ENCODE data around the gene WDR90.
"Not testable (repeated sequence)": the region's sequence is repeated elsewhere in the genome, so short reads cannot be mapped to it uniquely, and the experiment has no call there.

The WDR90 gene

GRCh38 chr16:704552-705380 is 55.6 kb downstream of the WDR90 start:
- no peak for DNase-seq (ENCODE audit: extremely low read depth in 1 of 2, low read depth in 1 of 2)

DNA sequence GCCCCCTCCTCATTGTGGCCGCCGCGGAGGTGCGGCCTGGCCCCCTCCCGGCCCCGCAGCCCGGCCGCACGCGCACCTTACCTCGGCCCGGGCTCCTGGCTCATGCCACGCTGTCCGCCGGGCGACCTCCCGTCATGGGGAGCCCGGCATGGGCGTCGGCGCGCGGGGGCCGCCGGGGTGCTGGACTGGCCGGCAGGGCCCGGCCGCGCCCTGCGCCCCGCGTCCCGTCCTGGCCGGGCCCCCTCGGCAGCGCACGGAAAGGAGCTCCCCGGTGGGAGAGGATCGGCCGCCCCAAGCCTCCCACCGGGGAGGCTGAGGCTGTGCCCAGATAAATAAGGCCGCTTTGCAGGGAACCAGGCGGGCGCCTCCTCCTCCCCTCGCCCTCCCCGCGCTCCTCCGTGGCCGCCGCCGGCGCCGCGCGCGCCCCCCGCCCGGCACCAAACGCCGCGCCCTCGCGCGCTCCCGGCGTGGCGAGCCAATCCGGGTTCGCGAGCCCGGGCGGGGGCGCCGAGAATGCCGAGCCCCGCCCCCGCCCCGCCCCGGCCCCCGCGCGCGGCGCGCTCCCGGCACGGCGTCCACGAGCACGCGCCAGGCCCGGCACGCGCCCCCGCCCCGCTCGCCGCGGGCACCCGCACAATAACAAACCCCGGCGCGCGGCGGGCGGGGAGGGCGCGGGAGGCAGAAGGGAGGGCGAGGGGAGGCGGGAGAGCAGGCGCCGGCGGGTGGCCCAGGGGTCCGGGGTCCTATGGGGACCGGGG is 56.4 kb downstream of the WDR90 start, which contains the start of gene FBXL16:
Gene FBXL16, minus strand, starts transcription at position 371 of the 758 bp plus-strand sequence. CDS start 8,396 bp downstream, outside the sequence.
- no peak for DNase-seq (ENCODE audit: extremely low read depth in 1 of 2, low read depth in 1 of 2)

GRCh38 chr16:706189-707061 is 57.3 kb downstream of the WDR90 start:
- no peak for DNase-seq (ENCODE audit: extremely low read depth in 1 of 2, low read depth in 1 of 2)

DNA sequence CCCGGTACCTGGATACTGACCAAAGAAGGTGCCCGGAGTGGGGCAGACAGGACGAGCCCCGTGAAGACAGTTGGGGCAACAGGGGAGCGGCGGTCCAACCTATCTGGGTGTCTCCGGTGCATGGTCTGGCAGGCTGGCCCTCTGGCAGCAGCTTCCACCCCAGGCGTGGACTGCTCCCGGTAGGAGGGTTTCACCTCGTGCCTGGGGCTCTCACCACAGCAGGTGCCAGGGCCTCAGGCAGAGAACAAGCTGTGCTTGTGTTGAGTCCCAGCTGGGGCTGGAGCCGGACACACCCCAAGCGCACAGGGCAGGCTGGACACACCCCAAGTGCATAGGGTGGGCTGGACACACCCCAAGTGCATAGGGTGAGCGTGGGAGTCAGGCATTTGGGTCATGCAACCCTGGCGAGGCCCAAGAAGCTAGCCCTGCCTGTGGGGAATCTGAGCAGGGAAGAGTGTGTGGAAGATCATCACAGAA is 57.9 kb downstream of the WDR90 start:
- no peak for DNase-seq (ENCODE audit: extremely low read depth in 1 of 2, low read depth in 1 of 2)

DNA sequence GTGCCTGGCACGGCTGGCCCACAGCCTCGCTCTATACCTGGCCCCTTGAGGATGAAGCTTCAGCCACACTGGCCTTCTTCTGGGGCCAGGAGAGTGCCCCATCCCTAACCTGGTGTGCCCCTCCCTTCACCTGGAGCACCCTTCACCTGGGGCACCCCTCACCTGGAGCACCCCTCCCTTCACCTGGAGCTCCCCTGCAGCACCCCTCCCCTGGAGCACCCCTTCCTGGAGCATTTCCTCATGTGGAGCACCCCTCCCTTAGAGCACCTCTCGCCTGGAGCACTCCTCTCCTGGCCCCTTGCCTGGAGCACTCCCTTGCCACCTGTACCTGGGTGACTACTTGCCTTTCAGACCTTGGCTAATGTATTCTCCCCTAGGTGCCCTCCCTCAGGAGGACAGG is 58.9 kb downstream of the WDR90 start:
- no peak for DNase-seq (ENCODE audit: extremely low read depth in 1 of 2, low read depth in 1 of 2)

- no peak for DNase-seq (ENCODE audit: extremely low read depth in 1 of 2, low read depth in 1 of 2)
Measured at GRCh38 chr16:708959-709358, 59.8 kb downstream of the WDR90 start.

DNA sequence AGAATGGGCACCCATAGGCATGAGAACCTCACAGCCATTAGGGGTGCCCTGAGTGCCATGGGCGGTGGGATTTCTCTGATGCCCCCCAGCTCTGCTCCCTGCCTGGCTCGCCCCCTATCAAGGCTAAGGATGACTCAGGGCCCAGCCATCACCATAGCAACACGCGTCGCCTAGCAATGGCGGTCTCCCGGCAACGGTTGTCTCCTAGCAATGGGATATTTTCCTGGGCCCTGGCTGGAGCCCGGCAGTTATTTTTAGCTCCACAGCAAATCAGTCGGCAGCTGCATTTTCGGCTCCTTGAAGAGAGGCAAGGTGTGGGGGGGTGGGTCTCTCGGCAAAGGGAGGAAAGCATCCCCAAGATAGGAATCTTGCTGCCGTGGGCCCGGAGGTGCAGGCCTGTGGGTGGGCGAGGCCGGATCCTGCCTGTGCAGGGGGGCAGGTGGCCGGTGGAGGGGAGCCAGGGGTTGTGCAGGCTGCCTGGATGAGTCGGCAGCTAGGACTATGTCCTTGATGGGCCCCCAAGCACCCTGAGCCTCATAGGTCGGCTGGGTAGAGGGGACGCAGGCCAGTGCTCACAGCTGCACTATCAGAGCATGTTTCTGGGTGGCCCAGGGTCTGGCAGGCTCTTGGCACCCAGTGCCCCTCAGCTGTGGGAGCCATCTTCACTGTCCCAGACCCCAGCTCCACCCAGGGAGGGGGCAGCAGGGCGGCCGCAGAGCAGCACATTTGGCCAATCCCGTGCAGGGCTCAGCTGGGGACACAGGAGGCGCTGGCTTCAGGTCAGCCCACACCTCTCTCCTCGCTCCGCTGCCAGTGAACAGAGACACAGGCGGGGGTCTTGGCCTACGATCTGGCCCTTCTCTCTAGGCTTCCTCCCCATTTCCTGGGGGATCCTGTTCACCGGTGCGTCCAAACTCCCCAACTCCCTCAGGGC is 60.7 kb downstream of the WDR90 start:
- DNase-seq (ENCODE audit: extremely low read depth in 1 of 2, low read depth in 1 of 2) = no peak

DNA sequence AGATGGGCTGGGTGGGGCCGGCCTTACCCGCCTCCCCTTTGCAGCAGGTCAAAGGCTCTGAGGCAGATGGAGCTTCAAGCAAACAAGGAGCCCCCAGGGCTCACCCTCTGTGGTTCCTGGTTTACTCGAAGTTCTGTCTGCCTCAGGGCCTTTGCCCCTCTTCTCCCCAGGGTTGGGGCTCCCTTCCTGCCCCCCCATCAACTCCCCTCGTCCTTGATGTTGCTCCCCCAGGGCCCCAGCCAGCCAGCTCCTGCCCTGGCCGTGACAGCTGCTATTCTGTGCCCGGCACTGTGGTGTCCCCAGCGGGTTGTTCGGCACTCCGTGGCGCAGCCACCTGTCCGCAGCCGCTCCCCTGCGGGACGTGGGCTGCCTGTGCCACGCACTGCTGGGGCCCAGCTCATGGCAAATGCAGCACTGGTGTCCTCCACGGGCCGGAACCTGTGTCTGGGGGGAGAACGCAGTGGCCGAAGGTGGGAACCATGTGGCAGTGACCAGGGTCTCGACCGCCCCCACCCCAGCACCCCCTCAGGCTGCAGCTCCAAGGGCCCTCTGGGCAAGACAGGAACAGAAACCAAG is 61.4 kb downstream of the WDR90 start:
- DNase-seq (ENCODE audit: extremely low read depth in 1 of 2, low read depth in 1 of 2) = no peak

DNA sequence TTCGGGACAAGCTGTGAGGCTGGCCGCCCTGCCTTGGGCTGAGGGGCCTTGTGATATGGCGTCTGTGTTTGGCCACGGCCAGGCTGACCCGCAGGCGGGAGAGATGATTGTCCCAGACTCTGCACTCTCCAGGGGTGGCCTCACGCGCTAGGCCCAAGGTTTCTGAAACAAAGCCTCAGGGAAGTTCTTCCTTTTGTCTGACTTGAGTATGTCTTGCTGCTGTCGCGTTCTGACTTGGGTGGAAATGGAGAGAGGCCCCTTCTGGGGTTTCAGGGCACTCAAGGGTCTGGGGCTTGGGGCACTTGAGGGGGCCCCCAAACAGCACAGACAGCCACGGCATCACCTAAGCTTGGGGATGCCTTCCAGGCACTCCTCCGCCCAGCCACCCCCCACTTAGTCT is 61.9 kb downstream of the WDR90 start:
- DNase-seq (ENCODE audit: extremely low read depth in 1 of 2, low read depth in 1 of 2) = no peak

DNA sequence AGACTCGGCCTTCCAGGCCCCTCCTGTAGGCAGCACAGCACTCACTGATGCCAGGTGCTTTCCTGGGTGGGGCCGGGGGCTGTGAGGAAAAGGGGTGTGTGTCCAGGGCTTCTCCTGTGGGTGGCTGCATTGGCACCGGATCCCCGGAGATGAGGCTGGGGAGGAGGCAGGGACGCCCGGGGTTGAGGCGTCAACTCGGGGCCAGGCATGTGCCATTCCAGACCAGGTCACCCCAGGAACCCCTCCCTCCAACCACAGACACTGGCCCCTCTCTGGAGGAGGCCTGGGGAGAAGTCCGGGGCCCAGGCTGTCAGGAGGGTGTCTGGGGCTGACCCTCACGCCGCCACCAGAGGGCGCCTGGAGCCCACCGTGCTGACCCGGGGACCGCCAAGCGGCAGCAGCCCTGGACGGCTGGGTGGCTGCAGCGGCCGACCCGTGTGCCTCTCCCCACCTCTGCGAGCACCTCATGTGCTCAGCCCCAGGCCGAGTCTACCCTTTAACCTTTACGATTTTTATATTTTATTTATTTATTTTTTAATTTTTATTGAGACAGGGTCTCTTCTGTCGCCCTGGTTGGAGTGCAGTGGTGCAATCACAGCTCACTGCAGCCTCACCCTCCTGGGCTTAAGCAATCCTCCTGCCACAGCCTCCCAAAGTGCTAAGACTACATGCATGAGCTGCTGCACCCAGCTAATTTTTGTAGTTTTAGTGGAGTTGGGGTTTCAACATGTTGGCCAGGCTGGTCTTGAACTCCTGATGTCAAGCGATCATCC is 62.6 kb downstream of the WDR90 start:
- DNase-seq (ENCODE audit: extremely low read depth in 1 of 2, low read depth in 1 of 2) = no peak

DNA sequence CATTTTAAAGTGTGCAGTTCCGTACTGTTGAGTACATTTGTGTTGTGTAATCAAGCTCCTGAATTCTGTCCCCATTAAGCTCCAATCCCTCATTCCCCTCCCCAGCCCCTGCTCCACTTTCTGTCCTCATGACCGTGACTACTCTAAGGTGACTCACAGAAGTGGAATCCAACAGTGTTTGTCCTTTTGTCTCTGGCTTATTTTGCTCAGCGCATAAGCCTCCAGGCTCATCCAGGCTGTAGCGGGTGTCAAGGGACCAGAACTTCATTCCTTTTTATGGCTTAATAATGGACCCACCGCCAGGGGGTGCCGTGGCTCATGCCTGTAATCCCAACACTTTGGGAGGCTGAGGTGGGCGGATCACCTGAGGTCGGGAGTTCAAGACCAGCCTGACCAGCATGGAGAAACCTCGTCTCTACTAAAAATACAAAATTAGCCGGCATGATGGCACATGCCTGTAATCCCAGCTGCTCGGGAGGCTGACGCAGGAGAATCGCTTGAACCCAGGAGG is 63.6 kb downstream of the WDR90 start:
- DNase-seq (ENCODE audit: extremely low read depth in 1 of 2, low read depth in 1 of 2) = not testable (repeated sequence)

DNA sequence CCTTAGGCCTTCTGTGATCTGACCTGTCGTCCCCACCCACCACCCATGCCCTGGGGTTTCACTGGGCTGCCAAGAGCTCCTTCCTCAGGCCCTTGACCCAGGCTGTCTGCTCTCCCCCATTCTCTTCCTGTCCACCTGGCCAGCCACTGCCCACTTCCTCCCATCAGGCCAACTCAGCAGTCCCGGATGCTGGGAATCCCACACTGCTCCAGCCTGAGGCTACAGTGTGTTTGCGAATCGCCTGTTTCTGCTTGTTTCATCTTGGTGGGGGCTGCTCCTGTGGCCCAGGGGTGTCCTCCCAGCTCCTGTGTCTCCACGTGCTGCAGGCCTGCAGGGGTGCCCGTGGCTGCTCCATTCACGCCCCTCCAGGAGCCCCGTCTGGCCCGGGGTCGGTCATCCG is 64.9 kb downstream of the WDR90 start:
- DNase-seq (ENCODE audit: extremely low read depth in 1 of 2, low read depth in 1 of 2) = no peak

- DNase-seq (ENCODE audit: extremely low read depth in 1 of 2, low read depth in 1 of 2) = peak; percentile 83 to 84
Measured at GRCh38 chr16:714558-715476, 65.7 kb downstream of the WDR90 start, which contains the start of gene METRN. METRN (plus strand) TSS chr16:715118; CDS start chr16:715290, 172 bp downstream.

DNA sequence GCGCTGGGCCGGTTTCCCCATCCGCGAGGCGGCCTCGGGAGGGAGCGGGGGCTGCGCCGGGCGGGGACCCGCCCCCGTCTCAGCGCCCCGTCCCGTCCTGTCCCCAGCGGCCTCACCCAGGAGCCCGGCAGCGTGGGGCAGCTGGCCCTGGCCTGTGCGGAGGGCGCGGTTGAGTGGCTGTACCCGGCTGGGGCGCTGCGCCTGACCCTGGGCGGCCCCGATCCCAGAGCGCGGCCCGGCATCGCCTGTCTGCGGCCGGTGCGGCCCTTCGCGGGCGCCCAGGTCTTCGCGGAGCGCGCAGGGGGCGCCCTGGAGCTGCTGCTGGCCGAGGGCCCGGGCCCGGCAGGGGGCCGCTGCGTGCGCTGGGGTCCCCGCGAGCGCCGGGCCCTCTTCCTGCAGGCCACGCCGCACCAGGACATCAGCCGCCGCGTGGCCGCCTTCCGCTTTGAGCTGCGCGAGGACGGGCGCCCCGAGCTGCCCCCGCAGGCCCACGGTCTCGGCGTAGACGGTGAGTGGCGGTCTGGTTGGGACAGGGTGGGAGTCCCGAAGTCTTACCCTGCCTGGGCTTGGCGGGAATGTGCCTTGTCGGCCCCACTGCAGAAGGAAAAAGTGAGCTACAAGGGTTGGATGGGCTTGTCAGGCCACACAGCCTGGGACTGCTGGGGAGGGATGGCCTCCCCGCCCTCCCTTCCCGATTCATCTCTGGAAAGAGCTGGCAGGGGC is 66.5 kb downstream of the WDR90 start:
- DNase-seq (ENCODE audit: extremely low read depth in 1 of 2, low read depth in 1 of 2) = no peak

DNA sequence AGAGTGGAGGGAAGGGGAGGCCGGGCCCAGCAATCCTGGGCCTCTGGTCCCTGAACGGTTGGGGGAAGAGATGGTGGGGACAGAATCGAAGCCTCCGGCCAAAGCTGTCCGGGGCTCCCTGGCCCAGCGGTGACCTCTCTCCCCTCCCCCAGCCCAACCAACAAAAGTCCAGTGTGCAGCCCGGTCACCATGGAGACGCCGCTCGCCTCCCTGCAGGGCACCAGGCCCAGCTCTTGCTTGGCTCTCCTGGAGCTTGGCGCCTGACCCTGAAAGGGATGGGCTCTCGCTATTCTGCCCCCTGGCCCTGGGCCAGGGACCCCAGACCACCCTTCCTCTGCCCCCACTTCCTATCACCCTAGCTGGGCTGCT is 67.0 kb downstream of the WDR90 start:
- DNase-seq (ENCODE audit: extremely low read depth in 1 of 2, low read depth in 1 of 2) = no peak

- no peak for DNase-seq (ENCODE audit: extremely low read depth in 1 of 2, low read depth in 1 of 2)
Measured at GRCh38 chr16:716768-717325, 67.7 kb downstream of the WDR90 start.

Measured in stimulated activated CD8-positive, alpha-beta memory T cell treated with anti-CD3 and anti-CD28 coated beads, Interleukin-7, amount 100 ng/mL, for 48 hours (primary cell).